MM.1S (cell line): ENCODE results near the gene GPR148.

Experiments used
- CTCF ChIP-seq: fragments of 300-600 bp; sonication (generic); IDR thresholded peaks from 2 replicates; pipeline ENCODE4 v1.5.1; 2016; ENCODE audit warnings: antibody characterized with exemption, low read length, mixed read lengths
- EZH2 ChIP-seq: fragments of 300-600 bp; sonication (generic); optimal IDR thresholded peaks from 2 replicates; pipeline ENCODE3; 2017; ENCODE audit warnings: low read depth, mild to moderate bottlenecking, antibody characterized with exemption, low read length, mixed read lengths

- TF ChIP-seq CTCF (no peak), EZH2 (no peak)
Observed at GRCh38 chr2:130729322-130730299, 741 bp downstream of the GPR148 start.
